ENCODE data around the gene ZNF423. TPM values are rescaled to one million over a fixed set of nuclear protein-coding genes. Genes with fewer than 3 reads are reported as not detected.
"Not testable (repeated sequence)": the region's sequence is repeated elsewhere in the genome, so short reads cannot be mapped to it uniquely, and the experiment has no call there.

The ZNF423 gene
- total and polyA plus RNA-seq, 7 donors = 2.3 to 30.7 (median 14.4) TPM

- H3K27ac ChIP-seq = no peak overlapping the region
- no peak for TF ChIP-seq CTCF (IDR thresholded peaks at IDR 0.05)
- 76 to 79% (median 78%) methylated on average over 8 of the region's 8 CpGs for WGBS, 3 donors
- DNase-seq (no peak), ATAC-seq (peak in 1 of 4 donors; percentile 3)
- intact Hi-C loops (cut with DNase I) = no loop called here
- H3K36me3 ChIP-seq (ENCODE audit: insufficient read depth in 1 of 2, low read depth in 1 of 2) = no peaks in the 10 kb centered on the region
- H3K4me1 ChIP-seq = peaks cover 12% of the 10 kb centered on the region
- no peaks in the 10 kb centered on the region for H3K9me3 ChIP-seq
- H3K4me3 ChIP-seq = no peak overlapping the region
- H3K27me3 ChIP-seq (ENCODE audit: insufficient read depth in 3 of 3, low read length in 2 of 3) = no peaks in the 10 kb centered on the region
These were observed 345.8 kb downstream of the ZNF423 start for GRCh38 chr16:49510141-49510540.

GRCh38 chr16:49506058-49507013, 349.6 kb downstream of the ZNF423 start:
- 76 to 90% (median 84%) methylated on average over 8 of the region's 8 CpGs for WGBS, 3 donors
- intact Hi-C loops (cut with DNase I); DNase-seq; H3K9me3 ChIP-seq; H3K4me3 ChIP-seq; H3K27me3 ChIP-seq (ENCODE audit: insufficient read depth in 3 of 3, low read length in 2 of 3); H3K36me3 ChIP-seq (ENCODE audit: insufficient read depth in 1 of 2, low read depth in 1 of 2); ATAC-seq; H3K27ac ChIP-seq: not testable (repeated sequence)
- peaks cover 12% of the 10 kb centered on the region for H3K4me1 ChIP-seq

GRCh38 chr16:49505556-49505955, 350.4 kb downstream of the ZNF423 start:
- Histone ChIP-seq H3K27ac (no peak overlapping the region), H3K4me1 (peaks cover 6% of the 10 kb centered on the region), H3K4me3 (no peak overlapping the region), H3K9me3 (no peaks in the 10 kb centered on the region), H3K36me3 (ENCODE audit: insufficient read depth in 1 of 2, low read depth in 1 of 2) (no peaks in the 10 kb centered on the region), H3K27me3 (ENCODE audit: insufficient read depth in 3 of 3, low read length in 2 of 3) (no peaks in the 10 kb centered on the region)
- DNase-seq (peak in 1 of 2 donors; percentile 6), ATAC-seq (no peak)
- WGBS, 3 donors = 84 to 89% (median 86%) methylated on average over 6 of the region's 6 CpGs
- intact Hi-C loops (cut with DNase I) = no loop called here
- no peak for TF ChIP-seq CTCF (IDR thresholded peaks at IDR 0.05)

- ATAC-seq (no peak), DNase-seq (no peak)
- H3K27me3 ChIP-seq (ENCODE audit: insufficient read depth in 3 of 3, low read length in 2 of 3) = no peaks in the 10 kb centered on the region
- no peak overlapping the region for H3K27ac ChIP-seq
- TF ChIP-seq CTCF (IDR thresholded peaks at IDR 0.05) = no peak
- H3K4me3 ChIP-seq = no peak overlapping the region
- H3K4me1 ChIP-seq = no peaks in the 10 kb centered on the region
- whole genome bisulfite sequencing, 3 donors = 98 to 100% (median 100%) methylated on average over 2 of the region's 2 CpGs
- no peaks in the 10 kb centered on the region for H3K9me3 ChIP-seq
- H3K36me3 ChIP-seq (ENCODE audit: insufficient read depth in 1 of 2, low read depth in 1 of 2) = no peaks in the 10 kb centered on the region
- intact Hi-C loops (cut with DNase I) = no loop called here
These were observed 351.3 kb downstream of the ZNF423 start for GRCh38 chr16:49504626-49505025.

- DNase-seq (no peak), ATAC-seq (no peak)
- intact Hi-C loops (cut with DNase I) = no loop called here
- H3K4me3 ChIP-seq = no peak overlapping the region
- no peaks in the 10 kb centered on the region for H3K9me3 ChIP-seq
- no peak for TF ChIP-seq CTCF (IDR thresholded peaks at IDR 0.05)
- H3K27me3 ChIP-seq (ENCODE audit: insufficient read depth in 3 of 3, low read length in 2 of 3) = no peaks in the 10 kb centered on the region
- H3K36me3 ChIP-seq (ENCODE audit: insufficient read depth in 1 of 2, low read depth in 1 of 2) = no peaks in the 10 kb centered on the region
- WGBS, 3 donors = 89 to 97% (median 92%) methylated on average over 2 of the region's 2 CpGs
- H3K27ac ChIP-seq = no peak overlapping the region
- H3K4me1 ChIP-seq = no peaks in the 10 kb centered on the region
These were observed 351.9 kb downstream of the ZNF423 start for GRCh38 chr16:49504023-49504364.

Data from psoas muscle (tissue), 8 donors.